SHP77 (cell line): ENCODE results near the gene FNBP1L.

ENCODE experiments used
- DNase-seq, 2 experiments: peaks; one replicate each; lab custom pipeline; 2025; lab: John Stamatoyannopoulos, UW

FNBP1L gene

DNA sequence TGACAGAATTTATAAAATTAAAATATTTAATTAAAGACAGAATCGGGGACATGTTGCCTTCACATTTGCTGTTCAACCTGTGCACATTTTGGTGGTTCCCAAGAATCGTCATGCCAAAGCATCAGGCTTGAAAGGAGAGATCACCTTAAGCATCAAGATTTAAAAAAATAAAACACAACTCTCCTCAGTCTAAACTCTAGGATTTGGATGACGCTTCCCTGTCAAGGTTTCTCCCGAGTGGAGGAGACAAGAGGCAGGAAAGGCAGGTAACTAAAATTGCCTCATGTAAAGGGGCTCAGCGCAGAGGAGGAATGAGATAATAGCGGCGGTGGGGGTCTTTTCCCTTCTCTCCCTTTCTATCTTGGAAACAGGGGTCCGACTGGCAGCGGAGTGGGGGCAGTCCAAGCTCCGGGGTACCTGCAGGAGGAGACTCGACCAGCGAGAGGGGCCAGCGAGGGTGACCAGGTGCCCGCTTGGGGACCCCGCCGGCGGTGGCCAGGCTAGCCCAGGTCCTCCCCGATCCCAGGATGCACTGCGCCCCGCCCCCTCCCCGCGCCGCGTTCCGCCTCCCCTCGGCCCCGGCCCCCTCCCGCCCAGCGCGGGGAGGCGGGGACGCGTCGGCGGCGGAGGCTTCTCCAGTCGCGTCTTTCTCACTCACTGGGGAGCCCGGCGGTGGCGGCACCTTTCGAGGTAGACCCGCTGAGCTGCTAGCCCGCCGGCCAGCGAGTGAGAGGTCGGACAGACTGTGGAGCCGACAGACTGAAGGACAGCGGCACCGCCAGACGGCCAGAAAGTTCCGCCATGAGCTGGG is at the start of gene FNBP1L:
Gene FNBP1L, plus strand, starts transcription at position 638 of the 811 bp plus-strand sequence. Its CDS starts 164 bp downstream, at position 802.
- peak; percentile 73 to 84 for DNase-seq

DNA sequence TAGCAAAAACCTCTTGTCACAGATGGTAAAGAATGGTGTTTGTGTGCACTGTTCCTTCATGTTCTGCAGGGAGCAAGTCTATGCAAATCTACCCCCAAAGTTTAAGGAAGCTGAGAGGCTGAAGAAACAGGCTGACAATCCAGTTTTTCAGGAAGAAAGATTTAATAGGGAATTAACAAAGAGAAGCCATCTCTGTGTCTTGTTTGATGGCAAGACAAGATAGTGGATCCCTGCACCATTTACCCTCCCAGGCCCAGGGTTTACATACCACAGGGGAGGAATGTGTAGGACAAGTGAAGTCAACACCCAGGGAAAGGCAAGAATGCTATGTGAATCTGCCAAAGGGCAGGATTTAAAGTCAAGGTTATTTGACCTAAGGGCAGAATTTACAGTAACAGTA is 48.1 kb upstream of the FNBP1L start:
- DNase-seq: no peak

GRCh38 chr1:93408203-93408602 is 39.7 kb upstream of the FNBP1L start:
- no peak for DNase-seq

DNA sequence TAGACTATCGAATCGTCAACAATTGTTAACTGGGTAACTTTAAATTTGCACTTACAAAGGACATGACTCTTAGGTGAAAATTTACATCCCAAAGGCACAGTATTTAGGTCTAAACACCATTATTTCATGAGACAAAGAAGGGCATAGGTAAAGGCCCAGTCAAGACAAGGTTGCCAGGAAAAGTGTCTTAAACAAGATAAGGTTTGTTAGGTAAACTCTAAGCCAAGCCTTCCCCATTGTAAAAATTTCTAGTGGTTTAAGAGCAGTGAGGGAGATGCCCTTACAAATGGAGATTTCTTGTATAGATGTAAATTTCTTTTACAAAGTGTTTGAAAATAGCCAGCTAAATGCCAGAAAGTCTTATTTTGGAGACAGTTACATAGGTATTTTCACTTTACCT is 36.9 kb upstream of the FNBP1L start:
- no peak for DNase-seq

- DNase-seq: no peak
These were observed 33.2 kb upstream of the FNBP1L start for GRCh38 chr1:93414749-93415148.

DNA sequence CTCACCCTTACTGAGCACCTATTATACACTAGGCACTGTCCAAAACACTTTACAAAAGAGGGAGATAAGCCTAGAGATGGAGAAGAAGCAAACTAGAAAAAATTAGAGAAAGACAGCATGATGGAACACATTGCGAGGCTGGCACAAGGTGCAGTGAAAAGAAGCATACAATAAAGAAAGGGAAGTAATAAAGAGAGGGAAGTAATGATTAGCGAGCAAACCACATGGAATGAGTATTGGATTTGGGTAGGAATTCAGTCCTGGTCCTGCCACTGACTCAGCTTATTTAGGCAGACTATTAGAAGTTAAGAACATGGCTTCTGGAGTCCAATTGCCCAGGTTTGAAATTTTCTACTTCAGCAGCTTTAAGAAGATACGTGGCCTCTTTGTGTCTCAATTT is 32.6 kb upstream of the FNBP1L start:
- no peak for DNase-seq

DNA sequence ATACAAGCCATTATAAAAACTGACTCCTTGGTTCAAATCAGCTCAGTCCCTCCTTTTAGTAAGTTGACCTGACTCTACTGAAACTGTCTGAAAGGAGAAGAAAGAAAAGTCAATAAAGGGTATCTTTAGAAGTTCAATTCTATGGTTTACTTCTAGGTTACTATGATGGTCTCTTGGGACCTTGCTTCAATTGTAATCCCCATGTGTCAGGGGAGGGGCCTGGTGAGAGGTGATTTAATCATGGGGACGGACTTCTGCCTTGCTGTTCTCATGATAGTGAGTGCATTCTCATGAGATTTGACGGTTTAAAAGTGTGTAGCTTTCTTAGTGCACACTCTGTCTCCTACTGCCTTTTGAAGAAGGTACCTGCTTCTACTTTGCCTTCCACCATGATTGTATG is 31.7 kb upstream of the FNBP1L start:
- DNase-seq: no peak

DNA sequence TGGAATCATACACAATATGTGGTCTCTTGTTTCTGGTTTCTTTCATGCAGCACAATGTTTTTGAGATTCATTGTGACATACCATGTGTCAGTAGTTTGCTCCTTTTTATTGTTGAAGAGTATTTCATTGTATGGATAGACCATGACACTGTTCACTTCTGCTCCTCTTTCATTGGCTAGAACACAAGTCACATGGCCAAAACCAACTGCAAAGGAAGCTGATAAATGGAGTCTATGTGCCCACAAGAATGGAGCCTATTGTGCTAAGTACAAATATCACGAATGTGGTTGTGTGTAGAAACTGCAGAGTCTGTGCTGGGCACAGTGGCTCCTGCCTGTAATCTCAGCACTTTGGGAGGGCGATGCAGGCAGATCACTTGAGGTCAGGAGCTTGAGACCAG is 28.6 kb upstream of the FNBP1L start:
- DNase-seq: no peak

DNA sequence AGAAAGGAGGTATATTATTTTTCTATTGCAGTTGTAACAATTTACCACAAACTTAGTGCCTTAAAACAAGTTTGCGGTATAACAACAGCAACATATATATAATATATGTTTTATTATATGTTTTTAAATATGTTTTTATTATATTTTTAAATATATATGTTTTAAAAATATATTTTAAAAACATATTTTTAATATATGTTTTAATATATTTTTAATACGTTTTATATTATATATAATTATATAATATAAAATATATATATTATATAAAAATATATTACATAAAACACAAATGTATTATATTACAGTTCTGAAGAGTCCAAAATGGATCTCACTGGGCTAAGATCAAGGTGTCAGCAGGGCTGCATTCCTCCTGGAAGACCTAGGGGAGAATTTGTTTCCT is 27.5 kb upstream of the FNBP1L start:
- DNase-seq: no peak

DNA sequence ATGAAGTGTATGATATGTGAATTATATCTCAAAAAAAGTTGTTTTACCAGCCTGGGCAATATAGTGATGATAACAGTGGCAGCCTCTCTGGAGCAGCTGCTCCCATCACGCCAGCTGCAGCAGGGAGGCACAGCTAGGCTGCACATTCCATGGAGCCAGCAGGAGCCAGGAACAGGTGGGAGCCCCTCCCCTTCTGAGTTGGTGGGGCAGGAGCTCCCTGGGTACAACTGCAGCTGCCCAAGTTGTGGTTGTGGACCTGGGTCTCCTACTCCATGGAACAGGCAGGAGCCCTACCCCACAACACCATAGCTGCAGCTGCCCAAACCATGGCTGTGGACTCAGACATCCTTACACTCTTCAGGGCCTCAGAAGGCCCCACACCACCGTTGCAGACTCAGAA is 21.7 kb upstream of the FNBP1L start:
- DNase-seq: peak; percentile 8 to 23

DNA sequence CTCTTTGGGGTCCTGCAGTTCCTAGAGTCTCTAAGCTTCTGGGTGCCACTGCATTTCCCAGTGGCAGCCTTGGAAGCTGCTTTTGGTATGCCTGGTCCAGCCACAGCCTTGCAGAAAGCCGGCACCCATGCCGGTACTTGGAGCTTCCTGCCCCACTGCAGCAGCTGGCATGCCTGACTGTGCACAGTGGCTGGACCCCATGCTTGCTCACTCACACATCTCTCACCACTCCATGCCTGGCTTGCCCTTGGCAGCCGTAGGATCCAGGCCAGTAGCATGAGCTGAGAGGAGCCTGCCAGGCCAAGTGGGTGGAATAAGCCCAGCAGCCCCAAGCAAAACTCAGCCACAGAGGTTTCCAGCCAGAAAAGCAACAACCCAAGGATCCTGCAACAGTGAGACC is 20.3 kb upstream of the FNBP1L start:
- DNase-seq: no peak

GRCh38 chr1:93433407-93433961 is 14.4 kb upstream of the FNBP1L start:
- no peak for DNase-seq

DNA sequence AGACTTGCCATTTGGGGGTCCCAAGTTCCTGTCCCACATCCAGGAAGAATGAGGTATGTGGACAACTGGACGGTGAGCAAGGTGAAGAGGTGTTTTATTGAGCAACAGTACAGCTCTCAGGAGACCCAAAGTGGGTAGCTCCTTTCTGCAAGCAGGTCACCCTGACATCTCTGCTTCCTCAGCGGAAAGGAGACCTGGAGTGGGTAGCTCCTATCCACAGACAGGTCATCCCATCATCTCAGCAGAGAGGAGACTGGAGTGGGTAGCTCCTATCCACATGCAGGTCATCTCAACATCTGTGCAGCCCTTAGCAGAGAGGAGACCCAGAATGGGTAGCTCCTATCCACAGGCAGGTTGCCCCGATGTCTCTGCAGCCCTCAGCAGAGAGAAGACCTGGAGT is 13.8 kb upstream of the FNBP1L start:
- no peak for DNase-seq

DNA sequence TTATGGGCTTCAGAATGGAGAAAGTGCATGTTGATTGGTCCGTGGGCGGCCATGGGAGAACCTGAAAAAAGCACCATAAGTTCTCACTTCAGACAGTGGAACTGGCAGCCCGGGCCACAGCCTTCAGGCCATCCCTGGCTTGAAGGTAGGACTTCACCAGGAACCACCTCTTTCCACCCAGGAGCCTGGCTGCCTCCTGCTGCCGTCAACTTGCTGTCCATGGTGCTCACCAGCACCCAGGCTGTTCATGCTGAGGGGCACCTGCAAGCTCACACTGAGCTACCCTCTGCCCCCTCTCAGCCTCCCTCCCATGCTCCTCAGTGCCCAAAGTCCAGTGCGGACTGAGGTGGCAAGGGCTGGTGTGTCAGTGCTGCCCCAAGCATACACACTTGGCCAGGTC is 12.9 kb upstream of the FNBP1L start:
- DNase-seq: no peak

DNA sequence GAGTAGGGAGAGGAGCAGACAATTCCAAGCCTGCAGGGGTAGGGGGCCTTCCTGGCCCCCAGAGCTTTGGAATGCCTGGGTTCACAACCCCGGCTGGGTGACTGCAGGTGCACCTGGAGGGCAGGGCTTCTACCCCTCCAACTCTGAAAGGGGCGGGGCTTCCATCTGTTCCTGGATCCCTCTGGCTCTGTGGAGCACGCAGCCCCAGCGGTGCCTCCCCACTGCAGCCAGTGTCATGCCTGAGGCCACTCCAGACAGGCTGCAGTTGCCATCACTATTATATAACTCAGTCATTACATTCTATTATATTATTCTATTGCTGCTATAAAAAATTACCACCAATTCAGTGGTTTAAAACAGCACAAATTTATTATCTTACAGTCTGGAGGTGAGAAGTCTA is 12.5 kb upstream of the FNBP1L start:
- no peak for DNase-seq

DNA sequence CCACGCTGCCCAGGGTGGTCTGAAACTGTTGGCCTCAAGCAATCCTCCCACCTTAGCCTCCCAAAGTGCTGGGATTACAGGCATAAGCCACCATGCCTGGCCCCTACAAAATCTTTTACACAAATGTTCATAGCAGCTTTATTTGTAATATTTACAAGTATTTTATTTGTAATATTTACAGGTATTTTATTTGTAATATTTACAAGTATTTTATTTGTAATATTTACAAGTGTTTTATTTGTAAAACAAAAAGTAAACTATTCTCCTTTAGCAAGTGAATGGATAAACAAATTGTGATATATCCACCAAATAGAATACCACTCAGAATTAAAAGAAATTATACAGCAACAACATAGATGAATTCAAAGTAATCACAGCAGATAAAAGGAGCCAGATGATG is 11.4 kb upstream of the FNBP1L start:
- no peak for DNase-seq

DNA sequence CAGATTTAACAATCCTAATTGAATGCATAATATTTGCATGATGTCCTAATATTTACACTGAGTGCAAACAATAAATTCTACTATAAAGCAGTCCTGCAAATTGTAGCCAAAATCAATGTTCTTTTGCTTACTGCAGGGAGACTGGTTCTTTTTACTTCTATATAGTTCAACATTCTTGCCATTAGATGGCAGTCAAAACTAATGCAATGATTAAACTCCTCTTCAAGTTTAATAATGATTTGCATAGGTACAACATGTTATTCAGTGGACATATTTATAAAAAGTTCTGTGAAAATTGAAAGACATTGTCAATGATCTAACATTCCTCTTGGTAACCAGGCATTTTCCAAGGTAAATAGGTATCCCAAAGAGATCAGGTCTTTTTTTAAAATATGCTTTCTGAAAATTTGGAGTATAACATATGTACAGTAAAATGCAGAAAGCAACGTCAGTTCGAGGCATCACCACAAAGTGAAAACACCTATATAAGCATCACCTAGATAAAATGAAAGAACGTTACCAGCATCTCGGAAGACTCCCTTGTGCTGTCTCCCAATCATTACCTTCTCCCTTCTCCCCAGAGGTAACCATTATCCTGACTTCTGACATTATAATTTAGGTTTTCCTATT is 9.8 kb upstream of the FNBP1L start:
- peak in 1 of 2 experiments; percentile 28 for DNase-seq

- DNase-seq: no peak
These were observed 9.2 kb upstream of the FNBP1L start for GRCh38 chr1:93438716-93439115.

- no peak for DNase-seq
These were observed 7.6 kb upstream of the FNBP1L start for GRCh38 chr1:93440272-93440671.

DNA sequence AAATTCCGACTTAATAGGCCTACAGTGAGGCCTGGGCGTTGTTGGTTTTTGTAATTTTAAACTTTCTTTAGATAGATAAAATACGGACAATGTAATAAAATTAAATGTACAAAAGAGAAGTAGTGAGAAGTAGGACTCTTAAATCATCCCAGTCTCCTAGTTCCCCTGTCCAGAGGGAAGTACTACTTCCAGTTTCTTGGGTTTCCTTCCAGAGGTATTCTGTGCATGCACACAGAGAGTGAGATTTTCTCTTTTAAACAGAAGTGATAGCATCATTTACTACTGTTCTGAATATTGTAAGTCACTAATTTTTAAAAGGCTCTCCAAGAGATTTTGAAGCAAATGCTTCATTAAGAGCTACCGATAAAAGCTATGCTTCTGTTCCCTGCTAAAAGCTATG is 7.2 kb upstream of the FNBP1L start:
- no peak for DNase-seq

DNA sequence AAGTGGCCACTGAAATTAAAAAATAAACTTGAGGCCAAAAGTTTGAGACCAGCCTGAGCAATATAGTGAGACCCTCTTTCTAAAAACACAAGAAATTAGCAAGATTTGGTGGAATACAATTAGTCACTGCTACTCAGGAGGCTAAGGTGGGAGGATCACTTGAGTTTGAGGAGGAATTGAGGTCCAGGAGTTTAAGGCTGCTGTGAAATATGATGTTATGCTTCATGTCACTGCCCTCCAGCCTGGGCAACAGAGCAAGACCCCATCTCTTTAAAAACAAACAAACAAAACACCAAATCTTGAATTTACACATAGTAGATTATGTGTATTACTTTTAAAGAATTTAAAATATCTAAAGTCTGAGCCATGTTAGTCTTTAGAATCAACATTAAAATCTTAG is 6.3 kb upstream of the FNBP1L start:
- DNase-seq: no peak

- DNase-seq: no peak
These were observed 5.8 kb upstream of the FNBP1L start for GRCh38 chr1:93442008-93442666.

DNA sequence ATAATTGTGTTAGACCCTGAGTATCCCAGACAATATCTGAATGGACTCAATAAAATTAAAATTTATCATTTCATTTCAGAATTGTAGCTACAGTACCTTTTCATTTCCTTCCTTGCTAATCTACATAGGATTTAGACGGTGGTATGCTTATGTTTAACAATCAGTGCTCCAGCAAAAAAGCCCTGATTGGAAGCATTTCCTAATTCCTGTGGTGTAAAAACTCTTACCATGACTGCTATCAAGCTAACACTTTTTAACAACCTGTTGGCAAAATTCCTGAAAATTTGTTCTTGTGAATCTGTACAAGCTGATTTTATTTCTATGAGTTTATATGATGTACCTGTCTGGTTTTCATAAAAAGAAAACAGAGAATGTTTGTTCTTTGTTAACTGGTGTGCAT is 5.2 kb upstream of the FNBP1L start:
- no peak for DNase-seq
